ENCODE data around the gene CDC42BPA.

DNA sequence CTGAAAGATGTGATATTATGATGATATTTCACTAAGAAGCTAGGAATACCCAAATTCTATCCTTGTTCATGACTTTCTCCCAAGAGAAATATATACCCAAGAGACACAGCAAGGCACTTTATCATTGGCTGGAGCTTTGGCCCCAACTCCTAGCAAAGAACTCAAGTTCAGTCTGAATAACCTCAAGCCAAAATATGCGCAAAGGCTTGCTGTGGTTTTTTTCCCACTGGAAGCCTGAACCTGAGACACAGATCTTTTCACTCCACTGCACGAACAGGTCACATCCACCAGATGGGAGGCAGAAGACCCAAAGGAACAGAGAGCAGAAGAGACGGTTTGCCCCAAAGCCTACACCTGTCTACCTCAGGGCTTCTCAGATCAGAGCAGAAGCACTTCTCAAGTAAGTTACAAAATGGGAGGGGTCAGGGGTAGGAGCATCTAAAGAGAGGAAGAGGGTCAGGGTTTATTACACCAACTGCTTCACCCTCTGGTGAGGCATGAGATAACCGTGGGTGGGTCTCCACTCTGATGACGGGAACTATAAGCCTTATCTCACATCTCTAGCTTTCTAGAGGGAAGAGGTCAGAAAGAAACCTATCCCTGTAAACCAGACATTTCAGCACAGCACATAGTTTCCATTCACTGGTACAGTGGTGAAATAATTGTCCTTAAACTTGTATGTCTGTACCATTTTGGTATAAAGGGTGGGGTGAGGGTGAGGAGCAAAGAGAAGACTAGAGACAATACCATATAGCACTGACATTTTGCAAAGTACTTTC, 17.1 kb upstream of the CDC42BPA start:
- TF ChIP-seq, protein P1, sequence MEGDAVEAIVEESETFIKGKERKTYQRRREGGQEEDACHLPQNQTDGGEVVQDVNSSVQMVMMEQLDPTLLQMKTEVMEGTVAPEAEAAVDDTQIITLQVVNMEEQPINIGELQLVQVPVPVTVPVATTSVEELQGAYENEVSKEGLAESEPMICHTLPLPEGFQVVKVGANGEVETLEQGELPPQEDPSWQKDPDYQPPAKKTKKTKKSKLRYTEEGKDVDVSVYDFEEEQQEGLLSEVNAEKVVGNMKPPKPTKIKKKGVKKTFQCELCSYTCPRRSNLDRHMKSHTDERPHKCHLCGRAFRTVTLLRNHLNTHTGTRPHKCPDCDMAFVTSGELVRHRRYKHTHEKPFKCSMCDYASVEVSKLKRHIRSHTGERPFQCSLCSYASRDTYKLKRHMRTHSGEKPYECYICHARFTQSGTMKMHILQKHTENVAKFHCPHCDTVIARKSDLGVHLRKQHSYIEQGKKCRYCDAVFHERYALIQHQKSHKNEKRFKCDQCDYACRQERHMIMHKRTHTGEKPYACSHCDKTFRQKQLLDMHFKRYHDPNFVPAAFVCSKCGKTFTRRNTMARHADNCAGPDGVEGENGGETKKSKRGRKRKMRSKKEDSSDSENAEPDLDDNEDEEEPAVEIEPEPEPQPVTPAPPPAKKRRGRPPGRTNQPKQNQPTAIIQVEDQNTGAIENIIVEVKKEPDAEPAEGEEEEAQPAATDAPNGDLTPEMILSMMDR (conservative IDR thresholded peaks at IDR 0.05 in 1 of 2, IDR thresholded peaks at IDR 0.05 in 1 of 2; ENCODE audit: extremely low read depth in 1 of 2, insufficient read depth in 1 of 2, low read depth in 1 of 2, low read length in 2 of 2): no peak
- no peak for TF ChIP-seq EZH2 (IDR thresholded peaks at IDR 0.05; ENCODE audit: borderline replicate concordance, low read length)

All from mammary epithelial cell (primary cell).